GM19372 (cell line): ENCODE measurements around the gene FZD8.
"Not testable (repeated sequence)": the region's sequence is repeated elsewhere in the genome, so short reads cannot be mapped to it uniquely, and the experiment has no call there.

Experiments
- ATAC-seq: cut with Tn5 transposase; IDR thresholded peaks from one replicate; pipeline ENCODE4 v1.9.1; 2021; ENCODE audit warnings: mild to moderate bottlenecking, low read depth, moderate library complexity; ENCODE audit not compliant: unreplicated experiment

FZD8 gene

GRCh38 chr10:35642035-35642792 lies at the start of gene FZD8:
TSS of gene FZD8 (minus strand) at chr10:35642296. CDS start at chr10:35641429, 867 bp downstream.
- ATAC-seq = peak; percentile 82

GRCh38 chr10:35691522-35692236 lies 49.6 kb upstream of the FZD8 start:
- ATAC-seq = no peak

GRCh38 chr10:35690534-35690933 lies 48.4 kb upstream of the FZD8 start:
- ATAC-seq = no peak

DNA sequence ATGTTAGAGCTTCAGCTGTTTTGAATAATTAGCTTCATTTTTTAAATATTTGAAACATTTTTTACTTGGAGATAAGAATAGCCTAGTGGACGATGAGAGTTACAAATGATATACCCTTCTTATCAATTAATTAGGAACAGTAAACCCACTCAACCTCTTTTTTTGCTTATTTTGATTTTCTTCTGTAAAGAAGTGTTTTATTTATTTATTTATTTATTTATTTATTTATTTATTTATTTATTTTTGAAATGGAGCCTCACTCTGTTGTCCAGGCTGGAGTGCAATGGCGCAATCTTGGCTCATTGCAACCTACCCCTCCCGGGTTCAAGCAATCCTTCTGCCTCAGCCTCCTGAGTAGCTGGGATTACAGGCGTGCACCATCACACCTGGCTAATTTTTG lies 43.8 kb upstream of the FZD8 start:
- ATAC-seq = not testable (repeated sequence)

GRCh38 chr10:35685402-35685801 lies 43.3 kb upstream of the FZD8 start:
- no peak for ATAC-seq

GRCh38 chr10:35684586-35684985 lies 42.5 kb upstream of the FZD8 start:
- no peak for ATAC-seq

DNA sequence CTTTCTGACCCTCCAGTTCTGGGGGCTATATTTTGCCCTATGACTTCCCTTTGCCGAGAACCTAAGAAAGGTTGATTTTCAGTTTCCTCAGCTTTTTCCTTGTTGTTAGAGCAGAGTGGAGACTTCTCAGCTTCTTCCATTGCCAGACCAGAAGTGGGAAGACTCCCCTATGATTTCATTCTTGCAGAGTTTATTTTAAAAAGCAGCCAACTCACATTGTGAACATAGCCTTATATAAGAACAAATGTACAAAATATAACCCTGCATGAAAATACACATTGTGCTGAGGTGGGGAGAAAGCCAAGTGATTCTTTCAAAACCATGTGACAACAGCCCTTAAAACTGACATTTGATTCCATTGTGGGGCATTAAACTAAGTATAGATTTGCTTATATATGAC lies 33.8 kb upstream of the FZD8 start:
- no peak for ATAC-seq

- ATAC-seq = no peak
Observed at GRCh38 chr10:35674843-35675242, 32.7 kb upstream of the FZD8 start.

DNA sequence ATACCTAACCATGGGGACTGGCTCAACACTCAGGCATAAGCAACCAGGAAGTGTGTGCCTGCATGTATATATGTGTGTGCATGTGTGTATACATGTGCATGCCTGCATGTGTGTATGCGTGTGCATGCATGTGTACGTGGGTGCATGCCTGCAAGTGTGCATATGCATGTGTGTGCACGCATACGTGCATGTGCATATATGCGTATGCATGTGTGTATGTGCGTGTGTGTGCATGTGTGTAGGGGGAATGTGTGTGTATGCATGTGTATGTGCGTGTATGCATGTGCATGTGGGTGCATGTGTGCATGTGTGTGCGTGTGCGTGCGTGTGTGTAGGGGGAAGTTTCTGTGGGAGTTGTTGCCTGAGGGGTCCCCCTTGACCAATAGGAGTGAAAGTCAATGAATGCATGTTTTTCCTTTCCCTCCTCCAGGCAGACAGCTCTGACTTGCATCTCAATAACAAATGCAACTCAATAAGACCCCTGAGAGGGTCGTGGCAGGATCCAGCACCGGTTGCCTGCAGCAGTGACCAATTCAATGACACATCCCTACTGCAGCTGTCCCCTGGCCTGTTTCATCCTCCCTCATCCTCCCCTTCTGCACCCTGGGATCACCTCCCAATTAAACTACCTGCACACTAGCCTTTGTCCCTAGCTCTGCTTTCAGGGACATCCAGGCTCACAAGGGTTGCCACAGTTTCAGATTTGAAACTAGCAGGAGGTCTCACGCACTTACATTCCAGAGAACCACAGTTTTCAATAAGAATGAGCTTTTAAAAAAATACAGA lies 27.0 kb upstream of the FZD8 start:
- ATAC-seq = no peak

DNA sequence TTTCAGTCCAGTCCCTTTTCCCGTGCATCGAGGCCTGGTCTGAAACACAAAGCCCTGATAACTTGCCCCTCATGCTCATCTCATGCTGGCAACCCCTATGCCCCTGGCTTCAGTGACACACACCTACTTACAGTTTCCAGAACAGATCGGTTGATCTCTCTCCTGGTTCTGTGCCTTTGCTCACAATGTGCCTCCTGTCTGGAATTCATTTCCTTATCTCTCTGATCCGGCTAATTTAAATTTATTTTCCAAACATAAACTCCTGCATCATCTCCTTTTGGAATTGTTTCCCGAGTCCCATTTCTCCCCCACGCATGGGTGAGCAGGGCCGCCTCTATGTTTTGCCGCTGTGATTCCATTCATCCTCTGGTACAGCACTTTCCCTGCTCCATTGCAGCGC lies 25.9 kb upstream of the FZD8 start:
- ATAC-seq = no peak

DNA sequence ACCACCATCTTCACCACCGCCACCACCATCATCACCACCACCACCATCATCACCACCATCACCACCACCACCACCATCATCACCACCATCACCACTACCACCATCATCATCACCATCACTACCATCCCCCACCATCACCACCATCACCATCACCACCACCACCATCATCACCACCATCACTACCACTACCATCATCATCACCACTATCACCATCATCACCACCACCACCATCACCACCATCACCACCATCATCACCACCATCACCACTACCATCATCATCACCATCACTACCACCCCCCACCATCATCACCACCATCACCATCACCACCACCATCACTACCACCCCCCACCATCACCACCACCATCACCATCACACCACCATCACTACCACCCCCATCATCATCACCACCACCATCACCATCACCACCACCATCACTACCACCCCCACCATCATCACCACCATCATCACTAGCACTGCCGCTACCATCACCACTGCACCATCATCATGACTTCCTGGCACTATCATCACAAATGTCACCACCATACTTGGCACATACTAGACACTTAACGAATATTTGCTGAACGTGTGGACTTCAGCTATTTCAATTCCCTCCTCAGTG lies 25.3 kb upstream of the FZD8 start:
- ATAC-seq = no peak

DNA sequence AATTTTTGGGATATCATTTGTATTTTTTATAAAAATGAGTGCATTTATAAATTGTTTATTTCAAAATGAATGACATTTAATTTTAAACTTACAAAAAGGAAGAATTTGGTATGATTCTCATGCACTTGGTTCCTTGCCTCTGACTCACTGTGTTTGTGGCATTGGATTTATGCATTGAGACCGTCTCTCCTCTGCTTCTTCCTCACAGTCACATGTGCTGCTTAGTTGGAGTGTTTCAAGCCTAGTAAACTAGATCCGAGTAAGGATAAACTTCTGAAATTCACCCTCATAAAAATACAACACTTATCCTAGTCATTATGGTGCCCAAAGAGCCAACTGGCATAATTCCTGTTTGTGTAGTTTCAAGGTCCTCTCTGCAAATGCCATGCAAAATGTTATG lies 19.1 kb upstream of the FZD8 start:
- ATAC-seq = no peak

GRCh38 chr10:35659456-35659855 lies 17.4 kb upstream of the FZD8 start:
- no peak for ATAC-seq

- no peak for ATAC-seq
Observed at GRCh38 chr10:35657621-35658020, 15.5 kb upstream of the FZD8 start.

DNA sequence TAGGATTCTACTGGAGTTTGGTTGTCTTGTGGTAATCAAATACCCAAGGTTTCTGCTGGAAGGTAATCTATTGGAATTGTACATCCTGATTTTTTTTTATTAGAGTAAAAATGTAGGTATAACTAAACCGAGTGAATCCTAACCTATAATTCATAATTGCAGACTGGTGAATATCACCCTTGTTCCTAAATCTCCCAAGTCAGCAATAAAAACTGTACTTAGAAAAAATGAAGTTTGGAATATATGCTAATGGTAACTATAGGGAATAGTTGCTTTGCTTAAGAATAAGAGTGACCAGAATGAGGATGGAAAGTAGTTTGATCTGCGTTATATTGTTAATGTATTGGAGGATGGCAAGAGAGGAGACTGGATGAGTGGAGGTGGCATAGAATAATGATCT lies 10.7 kb upstream of the FZD8 start:
- no peak for ATAC-seq

DNA sequence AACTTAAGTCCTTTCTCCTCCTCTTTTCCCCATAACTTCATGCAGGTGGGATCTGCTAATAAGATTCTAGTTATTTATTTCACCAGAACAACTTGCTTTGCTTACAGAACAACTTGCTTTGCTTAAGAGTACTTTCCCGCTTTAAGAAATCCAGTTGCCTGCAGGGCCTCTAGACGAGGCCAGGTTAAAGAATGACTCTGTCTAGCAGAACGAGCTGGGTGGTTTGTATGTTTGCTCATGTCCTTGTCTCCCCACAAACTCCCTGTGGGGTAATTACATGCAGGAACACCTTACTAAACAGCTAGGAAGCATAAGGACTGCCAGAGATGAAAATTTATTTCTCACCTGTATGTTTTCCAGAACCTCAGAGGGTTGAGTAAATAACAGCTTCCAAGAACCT lies 8.8 kb upstream of the FZD8 start:
- no peak for ATAC-seq

DNA sequence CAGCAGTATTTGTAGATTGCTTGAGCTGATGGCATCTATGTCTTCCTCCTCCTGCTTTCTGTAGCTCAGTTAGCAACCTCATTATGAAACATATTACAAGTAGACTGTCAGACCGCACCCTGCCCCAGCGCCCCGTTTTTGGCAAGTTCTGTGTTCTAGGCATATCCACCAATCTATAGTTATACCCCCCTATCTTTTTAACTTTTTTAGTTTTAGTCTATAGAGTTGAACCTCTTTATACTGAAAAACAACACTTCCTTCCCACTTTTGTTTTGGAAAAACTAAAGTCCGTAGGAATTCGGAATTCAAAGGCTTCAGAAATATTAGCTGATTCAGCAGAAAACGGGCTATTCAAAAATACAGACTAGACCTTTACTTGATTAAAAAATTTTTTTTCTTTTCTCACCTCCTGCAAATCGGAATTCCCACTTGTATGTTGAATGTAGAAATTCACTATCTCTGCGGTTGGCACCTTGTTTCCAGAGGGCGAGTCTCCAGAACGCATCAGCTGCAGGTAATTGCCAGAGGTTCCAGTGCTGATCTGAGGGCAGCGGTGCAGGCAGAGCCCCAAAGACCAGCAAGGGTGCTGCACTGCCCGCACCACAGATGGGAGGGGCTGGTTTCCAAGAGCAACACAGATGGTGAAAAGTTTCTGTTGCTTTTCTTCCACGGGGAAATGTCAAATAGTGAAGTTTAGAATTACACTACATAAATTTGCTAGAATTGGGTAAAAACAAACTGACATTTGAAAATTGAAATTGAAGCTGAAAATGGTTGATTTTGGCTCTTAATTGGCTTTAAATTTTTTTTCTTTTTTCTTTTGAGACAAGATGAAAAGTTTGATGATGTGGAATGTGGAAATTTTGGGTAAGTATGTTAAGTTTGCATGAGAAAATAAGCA lies 2.2 kb upstream of the FZD8 start:
- ATAC-seq = no peak

GRCh38 chr10:35643151-35644049 lies 1.3 kb upstream of the FZD8 start:
- ATAC-seq = no peak

GRCh38 chr10:35642793-35643114 lies 658 bp upstream of the FZD8 start:
- ATAC-seq = no peak
